NK-92 treated with Interleukin-12 subunit alpha and Interleukin-12 subunit beta, amount 100 ng/mL, for 24 hours (cell line): ENCODE measurements around the gene KRT1.
"Not testable (repeated sequence)": the region's sequence is repeated elsewhere in the genome, so short reads cannot be mapped to it uniquely, and the experiment has no call there.

Experiments
- DNase-seq: peaks from one replicate; lab custom pipeline; 2025; lab: John Stamatoyannopoulos, UW

The KRT1 gene

DNA sequence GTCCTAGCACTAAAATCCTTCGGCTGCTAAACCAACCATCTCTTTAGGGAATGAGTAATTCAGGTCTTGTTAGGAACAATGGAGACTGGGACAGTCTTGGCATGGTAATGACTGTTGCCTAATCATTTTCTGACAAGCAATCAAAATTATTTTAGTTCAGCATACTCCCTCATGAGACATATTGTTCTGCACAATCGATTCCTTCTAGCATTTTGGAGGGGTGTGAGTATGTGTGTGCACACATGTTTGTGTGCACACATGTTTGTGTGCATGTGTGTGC lies 2.1 kb upstream of the KRT1 start:
- no peak for DNase-seq

DNA sequence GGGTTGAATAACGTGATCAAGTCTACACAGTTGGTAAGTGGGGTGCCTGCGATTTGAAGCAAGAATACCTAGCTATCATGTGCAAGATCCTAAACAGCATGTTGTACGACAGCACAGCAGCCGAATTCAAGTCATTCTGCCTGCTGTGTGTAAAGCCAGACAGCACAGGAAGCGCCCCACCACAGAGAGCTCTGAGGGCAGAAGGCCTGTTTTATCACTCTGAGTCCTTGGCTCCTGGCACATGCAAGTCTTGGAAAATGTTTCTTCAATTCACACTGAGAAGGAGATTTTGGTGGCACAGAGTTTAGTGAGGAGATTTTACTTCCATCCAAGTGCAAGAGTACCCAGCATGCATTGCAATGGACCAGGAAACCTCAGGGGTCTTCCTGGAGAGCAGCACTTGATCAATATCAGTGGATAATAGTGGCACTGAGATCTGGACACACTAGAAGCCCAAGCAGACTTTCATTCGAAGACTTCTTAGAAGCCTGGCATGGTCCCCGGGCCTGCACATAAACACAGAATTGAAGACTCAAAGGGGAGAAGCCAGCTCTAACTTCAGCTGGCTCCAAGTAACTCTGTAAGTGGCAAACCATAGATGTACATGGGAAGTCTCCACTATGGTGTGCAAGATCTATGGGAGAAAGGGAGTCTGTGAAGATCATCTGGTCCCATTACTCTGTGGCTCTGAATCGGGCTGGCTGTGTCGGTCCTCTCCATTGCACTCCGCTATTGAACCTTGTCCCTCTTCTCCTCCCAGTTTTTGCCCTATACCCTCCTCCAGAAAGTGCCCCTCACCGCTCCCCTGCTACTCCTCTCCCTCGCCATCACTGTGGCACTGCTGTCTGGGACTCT lies 1.5 kb upstream of the KRT1 start:
- DNase-seq: no peak

DNA sequence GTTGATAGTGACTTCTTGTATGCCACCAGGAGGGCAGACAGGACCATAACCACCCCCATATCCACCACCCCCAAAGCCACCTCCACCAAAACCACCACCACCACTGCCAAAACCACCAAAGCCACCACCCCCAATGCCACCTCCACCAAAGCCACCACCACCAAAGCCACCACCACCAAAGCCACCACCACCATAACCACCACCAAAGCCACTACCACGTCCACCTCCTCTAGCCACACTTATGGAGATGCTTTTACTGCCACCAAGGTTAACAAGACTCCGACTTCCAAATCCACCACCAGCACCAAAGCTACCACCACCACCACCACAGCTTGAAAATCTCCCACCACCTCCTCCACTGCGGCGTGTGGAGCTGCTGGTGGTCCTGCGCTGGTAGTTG lies 332 bp downstream of the KRT1 start:
- no peak for DNase-seq

DNA sequence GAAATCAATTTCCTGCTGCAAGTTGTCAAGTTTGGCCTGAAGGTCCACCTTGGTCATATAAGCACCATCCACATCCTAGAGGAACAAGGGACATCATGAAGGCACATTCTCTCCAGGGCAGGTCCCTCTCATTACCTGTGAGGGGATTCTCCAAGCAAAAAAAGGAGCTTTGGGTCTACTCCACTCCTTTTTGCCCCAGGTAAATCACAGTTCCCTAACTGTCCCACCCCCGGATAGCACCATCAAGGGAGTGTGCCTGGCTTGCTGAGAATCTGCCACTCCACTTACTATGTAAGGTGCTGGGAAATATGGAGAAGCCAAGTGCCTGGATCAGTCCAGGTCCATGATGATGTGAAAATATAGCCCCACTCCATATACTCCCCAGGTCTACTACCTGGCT lies 2.5 kb downstream of the KRT1 start:
- DNase-seq: no peak

DNA sequence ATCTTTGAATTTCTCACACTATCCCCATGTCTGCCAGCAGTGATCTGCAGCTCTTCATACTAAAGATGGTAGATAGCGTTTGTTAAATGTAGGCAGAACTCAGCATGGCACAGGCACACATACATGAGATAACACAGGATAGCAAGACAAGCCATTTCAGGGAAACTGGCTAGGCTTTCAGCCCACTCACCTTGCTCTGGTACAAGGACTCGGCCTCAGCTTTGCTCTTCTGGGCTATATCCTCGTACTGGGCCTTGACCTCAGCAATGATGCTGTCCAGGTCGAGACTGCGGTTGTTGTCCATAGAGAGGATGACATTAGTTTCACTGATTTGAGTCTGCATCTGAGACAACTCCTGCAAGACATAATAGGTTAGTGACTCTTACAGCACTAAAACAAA lies 3.1 kb downstream of the KRT1 start:
- no peak for DNase-seq

DNA sequence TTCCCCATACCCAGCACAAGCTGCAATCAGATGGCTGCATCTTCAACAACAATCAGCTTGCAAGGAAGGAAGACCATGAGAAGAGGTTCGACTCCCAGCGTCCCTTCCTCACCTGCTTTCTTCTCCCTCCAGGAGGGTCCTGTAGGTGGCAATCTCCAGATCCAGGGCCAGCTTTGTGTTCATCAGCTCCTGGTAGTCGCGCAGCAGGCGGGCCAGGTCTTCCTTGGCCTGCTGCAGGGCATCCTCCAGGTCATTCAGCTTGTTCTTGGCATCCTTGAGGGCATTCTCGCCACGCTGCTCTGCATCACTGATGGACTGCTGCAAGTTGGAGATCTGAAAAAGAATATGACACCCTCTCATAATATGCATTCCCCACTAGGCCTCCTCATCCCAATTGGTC lies 4.0 kb downstream of the KRT1 start:
- no peak for DNase-seq

DNA sequence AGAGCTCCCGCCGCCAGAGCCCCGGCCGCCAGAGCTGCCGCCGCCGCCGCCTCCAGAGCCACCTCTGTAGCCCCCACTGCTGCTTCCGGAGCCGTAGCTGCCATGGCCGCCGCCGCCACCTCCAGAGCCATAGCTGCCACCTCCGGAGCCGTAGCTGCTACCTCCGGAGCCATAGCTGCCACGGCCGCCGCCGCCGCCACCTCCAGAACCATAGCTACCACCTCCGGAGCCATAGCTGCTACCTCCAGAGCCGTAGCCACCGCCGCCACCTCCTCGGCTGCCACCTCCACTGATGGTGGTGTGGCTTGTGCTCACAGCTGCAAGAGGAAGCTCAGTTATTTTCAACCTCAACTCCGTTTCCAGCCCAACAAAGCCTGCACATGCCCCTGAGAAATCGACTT lies 4.9 kb downstream of the KRT1 start:
- DNase-seq: no peak

DNA sequence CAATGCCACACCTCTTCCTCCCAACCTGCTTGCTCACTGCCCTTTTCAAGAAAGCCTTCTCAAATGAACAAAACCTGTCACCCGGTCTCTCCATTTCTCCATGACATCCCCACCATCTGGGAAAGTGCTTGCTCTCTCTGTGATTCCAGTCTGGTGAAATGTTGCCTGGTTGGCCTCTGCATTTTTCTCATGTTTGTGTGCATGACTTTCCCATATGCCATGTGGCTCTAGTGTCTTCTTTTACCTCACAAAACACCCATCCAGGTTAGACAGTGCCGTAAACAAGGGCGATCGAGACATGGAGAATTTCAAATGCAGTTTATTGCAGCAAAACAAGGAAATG lies 5.8 kb downstream of the KRT1 start:
- DNase-seq: no peak

DNA sequence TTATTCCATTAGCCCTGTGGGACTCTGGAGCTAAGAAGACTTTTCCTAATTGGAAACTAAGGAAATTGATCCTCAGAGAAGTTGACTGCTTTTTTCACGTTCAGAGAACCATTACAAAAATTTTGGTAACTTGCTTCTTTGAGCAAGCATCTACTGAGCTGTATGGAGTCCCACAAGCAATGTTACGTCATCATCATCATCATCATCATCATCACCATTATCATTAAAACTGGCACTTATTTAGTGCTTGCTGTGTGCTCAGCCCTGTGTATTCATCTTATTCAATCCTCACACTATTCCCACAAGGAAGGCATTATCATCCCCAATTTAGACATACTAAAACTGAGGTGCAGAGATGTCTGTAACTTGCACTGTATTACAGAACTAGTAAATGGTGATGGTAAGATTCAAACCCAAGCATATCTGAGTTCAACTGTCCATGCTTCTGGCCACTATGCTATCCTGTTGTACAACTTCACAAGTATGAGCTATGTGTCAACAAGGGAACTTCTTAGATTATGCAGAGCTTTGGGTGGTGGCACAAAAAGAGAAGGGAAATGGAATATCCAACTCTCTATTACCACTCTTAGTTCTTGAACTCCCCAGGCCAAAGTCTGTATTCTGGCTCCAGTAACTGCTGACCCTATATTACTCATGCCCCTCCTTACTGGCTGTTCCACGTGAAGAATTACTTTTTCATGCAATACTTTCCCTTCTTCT lies 6.3 kb downstream of the KRT1 start:
- DNase-seq: no peak

DNA sequence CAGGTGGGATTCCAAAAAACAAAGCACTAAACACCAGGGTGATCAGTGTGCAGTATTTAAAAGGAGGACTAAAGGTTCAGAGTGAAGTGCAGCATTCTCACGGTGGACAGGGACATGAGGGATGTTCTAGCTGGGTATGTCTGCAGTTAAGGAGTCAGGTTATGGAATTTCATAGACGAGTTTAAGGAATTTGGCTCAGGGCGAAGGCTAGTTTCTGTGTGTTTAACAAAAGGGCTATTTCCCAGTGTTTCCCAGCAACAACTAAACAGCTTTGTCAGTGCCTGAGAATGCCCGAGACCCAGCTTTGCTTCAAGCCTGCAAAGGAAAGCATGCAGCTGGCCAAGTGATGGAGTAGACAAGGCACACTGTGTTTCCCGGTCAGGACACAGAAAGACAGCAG lies 7.0 kb downstream of the KRT1 start:
- DNase-seq: no peak

DNA sequence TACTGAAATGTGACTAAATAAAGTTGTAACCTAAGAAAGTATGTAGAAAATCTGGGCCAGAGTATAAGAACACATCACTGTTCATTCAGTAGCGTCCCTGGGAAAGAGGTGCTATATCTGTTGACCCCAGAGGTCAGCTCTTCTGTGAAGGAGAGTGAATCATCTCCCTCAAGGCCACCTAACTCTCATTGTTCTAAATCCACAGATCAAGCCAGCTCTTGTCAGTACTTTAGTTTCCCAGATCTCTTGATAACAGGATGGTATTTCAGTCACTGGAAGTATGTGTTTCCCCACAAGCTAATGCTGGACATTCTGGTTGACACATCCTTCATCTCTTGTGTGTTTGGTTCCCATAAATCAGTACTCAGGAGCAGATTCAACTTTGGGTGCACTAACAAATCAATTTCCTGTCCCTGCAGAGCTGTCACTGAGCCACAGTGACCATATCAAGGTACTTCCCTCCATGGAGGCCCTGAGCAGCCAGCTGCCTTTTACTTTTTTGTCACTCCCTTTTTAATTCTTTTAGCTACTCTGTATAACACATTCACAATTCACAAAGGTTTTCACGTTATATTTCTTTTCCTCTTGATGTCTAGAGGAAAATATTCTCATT lies 7.8 kb downstream of the KRT1 start:
- DNase-seq: no peak

DNA sequence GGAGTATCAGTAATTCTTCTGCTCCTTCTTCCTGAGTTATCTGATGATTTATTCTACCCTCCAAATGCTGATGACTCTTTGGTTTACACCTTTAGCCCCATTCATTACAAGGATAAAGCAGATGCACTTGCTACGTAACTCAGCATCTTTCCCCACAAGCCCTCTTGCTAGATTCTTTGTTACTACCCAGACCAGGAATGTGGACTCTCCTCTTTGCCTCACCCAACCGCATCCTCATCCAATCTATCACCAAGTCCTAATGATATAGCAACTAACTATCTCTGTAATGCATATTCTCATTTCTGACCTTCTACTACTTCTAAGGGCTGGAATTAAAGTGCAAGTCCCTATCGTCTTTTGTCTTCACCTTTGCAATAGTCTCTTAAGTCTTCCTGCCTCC lies 9.2 kb downstream of the KRT1 start:
- no peak for DNase-seq

DNA sequence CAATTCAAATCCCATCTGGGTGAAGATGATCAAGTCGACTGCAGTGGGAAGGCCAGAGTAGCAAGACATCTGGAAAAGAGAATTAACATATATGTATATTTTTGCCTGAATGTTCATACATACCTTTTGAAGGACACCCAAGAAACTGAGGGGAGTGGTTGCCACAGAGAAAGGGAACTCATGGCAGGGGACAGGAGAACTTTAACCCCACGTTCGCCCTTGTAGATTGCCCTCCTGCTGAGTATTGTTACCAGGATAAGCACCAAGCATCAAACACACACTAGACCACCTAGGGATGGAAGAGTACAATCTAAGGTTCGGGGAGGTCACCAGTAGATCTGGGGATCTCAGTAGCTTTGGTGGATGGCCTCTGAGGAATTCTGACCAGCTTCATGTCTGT lies 9.7 kb downstream of the KRT1 start:
- DNase-seq: no peak

DNA sequence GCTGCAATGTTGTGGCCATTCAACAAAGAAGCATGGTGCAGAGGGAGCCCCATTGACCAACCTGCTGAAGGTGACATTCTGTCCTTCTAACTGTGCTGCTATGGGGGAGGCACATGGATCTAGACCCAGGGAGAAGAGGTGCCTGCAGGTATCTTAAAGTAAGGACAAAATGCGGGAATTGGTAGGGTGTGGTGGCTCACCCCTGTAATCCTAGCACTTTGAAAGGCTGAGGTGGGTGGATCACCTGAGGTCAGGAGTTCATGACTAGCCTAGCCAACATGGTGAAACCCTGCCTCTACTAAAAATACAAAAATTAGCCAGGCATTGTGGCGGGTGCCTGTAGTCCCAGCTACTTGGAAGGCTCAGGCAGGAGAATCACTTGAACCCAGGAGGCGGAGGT lies 10.3 kb downstream of the KRT1 start:
- DNase-seq: not testable (repeated sequence)

DNA sequence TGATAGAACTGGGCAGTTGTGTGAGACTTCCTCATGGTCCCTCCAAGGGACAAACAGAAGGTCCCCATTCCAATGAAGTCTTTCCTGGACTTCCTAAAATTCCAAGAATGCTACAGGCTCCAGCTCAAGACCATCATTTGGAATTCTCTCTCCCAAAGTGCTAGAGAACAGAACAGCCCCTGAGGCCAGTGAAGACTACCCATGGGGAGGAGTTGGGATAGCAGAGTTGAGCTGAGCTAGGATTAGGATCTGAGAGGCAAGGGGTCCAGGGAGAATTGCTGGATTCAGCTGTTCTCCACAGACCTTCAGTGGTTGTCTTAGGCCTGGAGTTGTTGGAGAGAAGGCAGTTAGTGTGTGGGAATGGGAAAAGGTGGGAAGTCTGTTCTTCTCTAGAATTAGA lies 10.8 kb downstream of the KRT1 start:
- DNase-seq: no peak

DNA sequence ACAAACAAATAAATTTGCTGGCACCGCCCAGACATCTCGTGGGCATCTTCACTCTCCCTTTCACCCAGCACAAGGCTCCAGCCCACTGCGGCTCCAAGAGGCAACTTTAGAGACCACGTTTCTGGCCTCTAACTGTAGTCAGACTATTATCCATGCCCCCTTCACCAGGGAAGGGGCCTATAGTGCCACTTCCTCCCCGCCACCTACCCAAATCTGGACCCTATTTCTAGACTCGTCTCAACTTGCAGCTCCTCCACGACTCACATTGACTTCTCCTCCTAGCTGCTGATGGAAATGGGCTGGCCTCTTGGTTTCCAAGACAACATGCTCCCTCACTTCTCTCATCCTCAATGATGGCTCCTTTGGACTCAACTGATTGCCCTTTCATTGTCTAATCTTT lies 12.3 kb downstream of the KRT1 start:
- DNase-seq: no peak

DNA sequence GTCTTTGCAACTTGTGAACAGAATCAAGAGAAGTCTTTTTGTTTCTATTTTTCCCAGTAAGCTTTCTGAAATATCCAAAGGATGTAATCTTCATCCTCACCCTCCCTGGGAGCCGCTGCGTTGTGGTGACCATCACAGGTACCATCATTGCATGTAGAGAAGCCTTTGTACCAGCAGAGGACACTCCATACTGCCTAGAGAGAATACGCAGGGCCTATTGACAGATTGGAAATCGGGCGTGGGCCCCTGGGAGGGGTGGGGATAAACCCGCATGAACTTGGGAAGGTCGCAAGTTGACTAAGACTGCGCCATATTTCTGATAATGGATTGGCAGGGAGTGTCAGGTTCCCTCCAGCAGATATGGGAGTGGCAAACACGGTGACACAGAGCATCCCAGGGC lies 12.7 kb downstream of the KRT1 start:
- no peak for DNase-seq

DNA sequence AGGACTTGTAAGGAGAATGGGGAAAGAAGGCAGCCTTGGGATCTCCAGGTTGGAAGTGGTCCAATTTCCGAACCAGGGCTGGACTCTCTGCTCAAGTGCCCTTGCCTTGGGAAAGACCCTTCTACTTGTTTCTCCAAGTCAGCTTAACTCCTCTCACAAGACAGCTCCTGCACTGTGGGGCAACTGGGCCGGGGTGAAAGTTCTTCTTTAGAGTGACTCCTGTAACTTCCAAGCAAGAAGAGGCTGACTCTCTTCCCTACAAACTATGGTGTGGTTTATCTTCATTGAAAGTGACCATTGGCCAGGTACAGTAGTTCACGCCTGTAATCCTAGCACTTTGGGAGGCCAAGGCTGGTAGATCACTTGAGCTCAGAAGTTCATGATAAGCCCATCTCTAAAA lies 13.7 kb downstream of the KRT1 start:
- DNase-seq: no peak

DNA sequence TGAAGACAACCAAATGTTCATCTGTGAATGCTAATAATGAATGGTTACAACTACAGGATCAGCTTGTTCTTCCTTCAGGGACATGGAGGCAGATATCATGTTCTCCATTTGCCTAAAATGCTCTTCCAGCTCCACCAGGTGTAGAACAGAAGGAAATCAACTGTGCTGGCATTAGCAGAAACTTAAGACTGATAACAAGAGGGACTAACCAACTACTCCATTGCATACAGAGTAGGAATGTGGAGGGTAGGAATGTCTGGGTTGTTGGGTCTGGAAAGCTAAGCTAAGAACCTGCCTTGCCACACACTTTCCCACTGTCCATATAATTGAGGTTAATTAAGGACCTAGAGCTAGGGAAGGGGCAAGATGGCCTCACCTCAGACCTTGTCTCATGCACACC lies 16.8 kb downstream of the KRT1 start:
- no peak for DNase-seq

DNA sequence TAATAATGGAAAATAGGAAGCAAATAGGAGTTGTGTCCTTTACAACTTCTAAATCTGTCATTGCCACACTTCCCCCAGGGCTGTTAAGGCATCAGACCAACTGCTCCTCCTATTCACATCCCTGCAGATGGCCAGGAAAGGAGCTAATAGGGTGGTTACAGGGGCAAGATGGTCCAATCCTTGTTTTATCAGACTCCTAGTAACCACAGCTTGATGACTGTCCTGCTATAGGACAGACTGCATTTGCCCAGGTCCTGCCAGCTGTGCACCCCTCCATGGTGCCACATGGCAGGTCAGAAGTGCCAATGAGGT lies 17.3 kb downstream of the KRT1 start:
- no peak for DNase-seq

DNA sequence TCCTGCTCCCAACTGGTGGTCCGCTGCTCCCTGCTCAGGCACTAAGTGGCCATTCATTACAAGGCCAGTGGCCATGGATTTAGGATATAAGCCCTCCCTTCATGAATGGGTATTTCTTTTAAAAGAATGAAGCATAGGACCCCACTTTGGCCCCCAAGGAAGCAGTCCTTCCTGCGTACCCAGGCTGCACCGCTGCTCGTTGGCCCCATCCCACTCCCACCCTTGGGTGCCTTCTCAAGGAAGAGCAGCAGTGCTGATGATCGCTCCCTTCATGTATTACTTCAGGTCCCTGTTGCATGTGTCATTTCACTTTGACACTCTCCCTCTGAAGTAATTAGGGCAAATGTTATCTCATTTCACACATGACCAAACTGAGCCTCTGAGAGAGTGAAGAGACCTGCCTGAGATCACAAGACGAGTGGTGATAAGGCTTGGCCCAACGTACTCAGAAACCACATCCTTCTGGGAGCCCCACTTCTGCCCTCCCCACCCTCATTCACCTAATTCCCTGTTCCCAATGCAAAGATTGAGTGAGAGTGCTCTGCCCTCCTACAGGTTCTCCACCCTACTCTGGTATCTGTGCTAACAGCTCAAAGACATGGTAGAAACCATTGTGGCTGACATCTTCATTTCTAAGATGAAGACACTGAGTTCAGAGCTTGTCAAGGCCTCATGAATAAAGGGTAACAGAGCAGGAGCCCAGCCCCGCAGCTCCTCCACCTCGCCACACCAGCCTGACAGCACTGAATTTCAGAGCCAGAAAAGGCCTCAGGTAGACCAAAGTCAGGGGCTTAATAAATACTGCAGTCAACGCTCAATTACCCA lies 17.9 kb downstream of the KRT1 start:
- no peak for DNase-seq

DNA sequence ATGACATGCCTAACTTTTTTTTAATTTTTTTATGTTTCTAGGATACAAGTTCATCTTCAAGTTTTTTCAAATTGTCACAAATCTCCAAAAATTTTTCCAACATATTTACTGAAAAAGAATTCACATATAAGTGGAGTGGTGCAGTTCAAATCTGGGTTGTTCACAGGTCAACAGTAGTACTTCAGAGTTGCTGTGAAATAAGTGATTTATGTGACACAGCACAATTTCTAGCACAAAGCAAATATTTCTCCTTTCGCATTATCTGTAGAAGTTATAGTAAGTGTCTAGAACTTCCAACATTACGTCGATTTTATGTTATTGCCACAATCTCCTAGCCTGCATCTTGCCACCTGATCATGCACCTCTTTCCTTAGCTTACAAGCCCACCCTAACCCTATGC lies 18.5 kb downstream of the KRT1 start:
- no peak for DNase-seq

DNA sequence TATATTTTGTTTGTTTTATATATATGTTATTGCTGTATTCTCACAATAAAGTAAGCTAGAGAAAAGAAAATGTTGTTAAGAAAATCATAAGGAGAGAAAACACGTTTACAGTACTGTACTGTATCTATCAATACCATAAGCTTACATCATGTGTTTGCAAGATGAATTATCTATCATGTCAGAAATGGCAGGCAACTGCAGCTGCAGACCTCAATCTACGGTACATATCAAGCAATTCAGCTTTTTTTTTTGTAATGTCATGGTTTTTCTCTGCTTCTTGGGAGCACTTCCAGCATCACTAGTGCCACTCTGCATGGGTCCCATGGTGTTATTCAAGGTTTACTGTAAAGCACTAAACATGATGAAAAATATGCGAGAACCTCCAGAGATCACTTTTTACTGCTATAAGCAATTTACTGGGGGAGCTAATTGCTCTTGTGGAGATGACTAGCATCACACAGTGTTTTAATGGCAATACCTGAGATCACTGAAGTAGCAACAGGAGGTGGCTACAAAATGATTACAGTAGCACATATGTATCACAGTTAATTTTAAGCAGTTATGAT lies 19.2 kb downstream of the KRT1 start:
- no peak for DNase-seq
